ENCODE measurements around the gene HMOX2. TPM values are rescaled to one million over a fixed set of nuclear protein-coding genes. Genes with fewer than 3 reads are reported as not detected.

The HMOX2 gene
- total RNA-seq, 1 experiment from 2014 or later = 48.5 TPM

DNA sequence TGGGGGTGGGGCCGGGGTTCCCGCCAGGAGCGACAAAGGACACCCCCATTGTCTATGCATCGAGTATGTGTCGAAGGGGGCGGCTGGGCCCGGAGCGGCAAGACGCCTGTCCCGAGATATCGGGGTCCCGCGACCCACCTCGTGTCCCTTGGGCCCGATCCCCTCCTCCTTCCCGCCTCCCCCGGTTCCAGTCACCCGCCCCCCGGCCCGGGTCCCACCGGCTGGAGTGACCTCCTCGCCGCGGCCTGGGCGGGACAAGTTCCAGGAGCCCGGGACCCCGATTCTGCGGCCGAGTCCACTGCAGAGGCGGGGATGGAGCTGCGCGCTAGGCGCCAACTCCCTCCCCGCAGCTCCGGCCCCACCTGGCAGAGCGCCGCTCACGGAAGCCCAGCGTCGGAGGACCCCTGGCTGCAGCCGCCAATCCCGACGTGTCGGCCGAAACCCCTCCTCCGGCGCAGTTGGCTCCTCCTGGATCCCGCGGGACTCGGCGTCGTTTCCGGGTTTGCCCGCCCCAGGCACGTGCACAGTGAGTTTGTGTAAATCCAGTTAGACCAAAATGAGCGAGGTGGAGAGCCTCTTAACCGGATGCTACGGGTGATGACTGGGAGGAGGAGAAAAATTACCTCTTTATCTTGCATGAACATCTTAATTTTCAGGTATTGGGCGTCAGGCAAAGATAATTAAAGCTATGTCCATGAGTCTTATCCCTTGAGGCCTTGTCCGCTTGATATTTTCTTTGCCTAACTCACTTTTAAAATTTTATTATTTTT, 1.8 kb upstream of the HMOX2 start, which contains the start of gene NMRAL1:
Gene NMRAL1, minus strand, starts transcription at position 434 of the 770 bp plus-strand sequence. CDS start 493 bp downstream, outside the sequence.
- Histone ChIP-seq H3K36me3 (0 out of 2 replicates have a peak, but pooled peaks cover 6% of the 10 kb centered on the region), H3K4me3 (peak within 1 kb of the TSS; percentile 44), H3K9me3 (replicated peaks) (0 out of 2 replicates have a peak, but pooled peaks cover 3% of the 10 kb centered on the region), H3K27me3 (replicated peaks) (no peaks in the 10 kb centered on the region), H3K4me1 (replicated peaks) (peaks cover 24% of the 10 kb centered on the region), H3K27ac (no peak within 1 kb of the TSS)
- DNase-seq (ENCODE audit: low read depth in 1 of 2, low spot score in 2 of 2) = peak; percentile 32 to 71

DNA sequence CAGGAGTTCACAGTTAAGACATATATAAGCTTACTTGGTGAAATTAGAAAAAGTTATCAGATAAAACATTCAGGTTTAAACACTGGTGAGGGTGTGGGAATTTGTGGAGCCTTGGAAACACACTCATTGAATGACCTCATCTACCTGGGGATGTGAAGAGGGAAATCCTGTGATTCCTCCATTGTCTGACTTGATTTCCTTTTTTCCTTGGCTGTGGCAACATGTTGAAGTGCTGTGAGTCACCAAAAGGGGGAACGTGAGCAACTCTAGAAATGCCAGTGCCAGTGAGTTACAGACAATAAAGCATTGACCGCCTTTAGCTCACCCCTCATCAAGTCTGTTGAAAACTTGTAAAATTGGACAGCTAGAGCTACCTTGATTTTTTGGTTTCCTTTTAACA, 1.8 kb downstream of the HMOX2 start:
- Histone ChIP-seq H3K27ac (peak overlapping the region; percentile 5; the same call in 1 of the 2 replicates), H3K36me3 (peaks cover 6% of the 10 kb centered on the region; the same call in 1 of the 2 replicates), H3K9me3 (replicated peaks) (0 out of 2 replicates have a peak, but pooled peaks cover 3% of the 10 kb centered on the region), H3K27me3 (replicated peaks) (no peaks in the 10 kb centered on the region), H3K4me1 (replicated peaks) (peaks cover 24% of the 10 kb centered on the region), H3K4me3 (no peak overlapping the region)
- DNase-seq (ENCODE audit: low read depth in 1 of 2, low spot score in 2 of 2) = peak in 1 of 2 experiments; percentile 50

DNA sequence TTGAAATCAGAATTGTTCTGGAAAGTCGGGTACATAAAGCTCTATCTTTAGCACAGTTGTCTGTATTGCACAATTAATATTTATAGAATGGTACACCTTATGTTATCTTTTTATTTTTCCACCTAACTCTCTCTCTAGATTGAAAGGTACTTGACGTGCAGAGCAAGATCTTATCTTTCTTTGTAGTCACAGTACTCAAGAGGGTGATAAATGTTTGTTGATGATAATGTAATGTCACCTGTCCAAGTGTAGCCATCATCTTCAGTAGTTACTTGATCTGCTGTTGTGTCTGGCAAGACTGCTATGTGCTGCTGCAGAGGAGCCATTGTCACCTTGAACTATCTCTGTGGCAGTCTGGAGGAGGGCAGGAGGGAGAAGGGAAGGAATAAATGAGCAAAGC, 5.3 kb downstream of the HMOX2 start:
- Histone ChIP-seq H3K36me3 (peaks cover 9% of the 10 kb centered on the region), H3K27me3 (replicated peaks) (no peaks in the 10 kb centered on the region)

DNA sequence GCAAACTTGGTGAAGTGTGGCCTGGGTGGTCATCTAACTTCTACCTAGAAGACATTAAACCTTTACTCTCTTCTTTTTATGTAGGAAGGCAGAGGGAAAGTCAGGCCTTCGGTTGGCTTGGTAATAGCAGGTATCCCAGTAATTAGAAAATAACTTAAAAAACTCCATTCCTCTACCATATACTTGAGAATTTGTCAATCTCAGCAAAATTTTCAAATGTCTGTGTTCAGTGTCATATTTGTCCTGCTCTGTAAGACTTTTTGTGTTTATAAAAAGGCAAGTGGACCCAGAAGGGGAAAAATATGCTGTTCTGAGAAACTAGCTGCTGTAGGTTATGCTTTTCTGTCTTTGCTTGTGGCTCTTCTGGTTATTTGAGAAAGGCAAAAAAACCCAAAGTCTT, 5.8 kb downstream of the HMOX2 start:
- Histone ChIP-seq H3K9me3 (replicated peaks) (no peaks in the 10 kb centered on the region), H3K4me3 (no peak overlapping the region), H3K4me1 (replicated peaks) (peaks cover 14% of the 10 kb centered on the region), H3K27ac (no peak overlapping the region), H3K27me3 (replicated peaks) (no peaks in the 10 kb centered on the region), H3K36me3 (peaks cover 6% of the 10 kb centered on the region)
- no peak for DNase-seq (ENCODE audit: low read depth in 1 of 2, low spot score in 2 of 2)

More for the DNA sequence above, 5.3 kb downstream of the HMOX2 start:
- H3K9me3 ChIP-seq (replicated peaks) = no peaks in the 10 kb centered on the region
- peaks cover 17% of the 10 kb centered on the region for H3K4me1 ChIP-seq (replicated peaks)
- DNase-seq (ENCODE audit: low read depth in 1 of 2, low spot score in 2 of 2) = no peak
- no peak overlapping the region for H3K27ac ChIP-seq
- H3K4me3 ChIP-seq = no peak overlapping the region

DNA sequence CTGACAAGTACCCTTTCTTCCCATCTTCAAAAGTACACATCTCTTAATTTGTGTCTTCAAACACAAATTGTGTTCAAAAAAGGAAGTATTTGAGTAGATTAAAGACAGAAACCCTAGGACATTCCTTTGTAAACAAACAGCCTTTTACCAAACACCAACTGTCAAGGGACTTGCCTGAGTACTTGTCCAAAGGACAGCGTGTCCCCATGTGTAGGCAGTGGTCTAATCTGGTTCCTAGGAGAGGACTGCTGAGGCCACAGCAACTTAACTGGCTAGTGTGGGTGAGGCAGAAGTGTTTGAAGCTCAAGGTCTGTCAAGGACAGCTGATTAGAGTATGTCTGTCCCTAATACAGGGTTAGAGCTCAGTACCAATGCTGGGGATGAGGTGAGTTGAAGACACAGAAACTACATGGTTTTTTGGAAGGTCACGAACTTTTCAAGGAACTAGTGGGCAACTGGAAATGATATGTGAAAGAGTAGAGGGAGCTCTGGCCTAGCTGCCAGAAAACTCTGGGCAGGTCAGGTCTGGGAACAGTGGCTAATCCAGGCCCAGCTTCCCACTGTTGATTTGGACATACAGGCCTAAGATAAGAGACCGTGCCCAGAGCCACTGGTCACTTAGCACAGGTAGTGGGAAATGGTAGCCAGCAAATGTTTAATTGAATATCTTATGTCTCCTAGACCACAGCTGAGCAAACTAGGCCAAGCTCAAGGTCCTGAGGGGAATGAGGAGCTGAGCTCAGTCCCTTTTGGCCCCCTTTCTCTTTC, 10.1 kb downstream of the HMOX2 start:
- Histone ChIP-seq H3K4me3 (no peak overlapping the region), H3K27me3 (replicated peaks) (no peaks in the 10 kb centered on the region), H3K4me1 (replicated peaks) (peaks cover 31% of the 10 kb centered on the region), H3K27ac (no peak overlapping the region), H3K9me3 (replicated peaks) (no peaks in the 10 kb centered on the region), H3K36me3 (peaks cover 6% of the 10 kb centered on the region)
- no peak for DNase-seq (ENCODE audit: low read depth in 1 of 2, low spot score in 2 of 2)

DNA sequence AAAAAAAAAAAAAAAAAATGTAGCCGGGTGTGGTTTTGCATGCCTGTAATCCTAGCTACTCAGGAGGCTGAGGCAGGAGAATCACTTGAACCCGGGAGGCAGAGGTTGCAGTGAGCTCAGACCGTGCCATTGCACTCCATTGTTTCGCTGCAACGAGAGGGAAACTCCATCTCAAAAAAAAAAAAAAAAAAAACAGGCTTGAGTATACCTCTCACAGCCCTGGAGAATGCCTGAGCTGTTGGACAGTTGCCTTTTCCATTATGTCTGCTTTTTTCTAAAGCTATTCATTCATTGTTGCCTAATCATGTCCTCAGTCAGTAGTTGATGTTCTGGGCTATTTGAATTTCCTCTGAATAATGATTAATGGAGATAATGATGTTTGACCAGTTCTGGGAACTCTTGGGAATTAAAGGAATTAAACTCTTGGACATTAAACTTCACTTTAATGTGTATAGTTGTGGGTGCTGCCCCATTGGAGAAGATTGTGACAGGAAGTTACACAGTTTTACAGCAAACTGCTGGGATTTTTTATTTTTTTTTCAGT, 11.8 kb downstream of the HMOX2 start:
- peak in 1 of 2 experiments; percentile 33 for DNase-seq (ENCODE audit: low read depth in 1 of 2, low spot score in 2 of 2)
- H3K27me3 ChIP-seq (replicated peaks) = no peaks in the 10 kb centered on the region
- no peaks in the 10 kb centered on the region for H3K9me3 ChIP-seq (replicated peaks)
- H3K4me3 ChIP-seq = no peak overlapping the region
- peak overlapping the region; percentile 69 for H3K27ac ChIP-seq
- peaks cover 31% of the 10 kb centered on the region for H3K4me1 ChIP-seq (replicated peaks)
- H3K36me3 ChIP-seq = peaks cover 6% of the 10 kb centered on the region; the same call in 1 of the 2 replicates

DNA sequence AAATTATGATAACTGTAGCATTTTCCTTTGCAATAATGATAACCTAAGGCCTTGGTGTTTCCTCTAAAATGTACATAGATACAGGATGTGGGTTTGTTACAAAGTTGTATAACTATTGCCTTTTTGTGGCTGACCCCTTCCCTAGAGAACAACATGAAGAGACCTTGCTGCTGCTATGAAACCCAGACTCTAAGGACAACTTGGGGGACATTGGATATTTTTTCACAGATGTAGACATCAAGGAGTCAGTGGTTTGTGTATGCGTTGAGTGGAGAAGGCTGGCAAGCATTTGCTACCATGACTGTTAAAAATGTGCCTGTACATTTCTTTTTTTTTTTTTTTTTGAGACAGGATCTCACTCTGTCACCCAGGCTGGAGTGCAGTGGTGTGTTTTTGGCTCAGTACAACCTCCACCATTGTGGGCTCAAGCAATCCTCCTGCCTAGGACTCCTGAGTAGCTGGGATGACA, 12.3 kb downstream of the HMOX2 start:
- Histone ChIP-seq H3K27ac (peak overlapping the region; percentile 69), H3K36me3 (peaks cover 6% of the 10 kb centered on the region; the same call in 1 of the 2 replicates), H3K9me3 (replicated peaks) (no peaks in the 10 kb centered on the region), H3K4me1 (replicated peaks) (peaks cover 31% of the 10 kb centered on the region), H3K27me3 (replicated peaks) (no peaks in the 10 kb centered on the region), H3K4me3 (no peak overlapping the region)
- no peak for DNase-seq (ENCODE audit: low read depth in 1 of 2, low spot score in 2 of 2)

DNA sequence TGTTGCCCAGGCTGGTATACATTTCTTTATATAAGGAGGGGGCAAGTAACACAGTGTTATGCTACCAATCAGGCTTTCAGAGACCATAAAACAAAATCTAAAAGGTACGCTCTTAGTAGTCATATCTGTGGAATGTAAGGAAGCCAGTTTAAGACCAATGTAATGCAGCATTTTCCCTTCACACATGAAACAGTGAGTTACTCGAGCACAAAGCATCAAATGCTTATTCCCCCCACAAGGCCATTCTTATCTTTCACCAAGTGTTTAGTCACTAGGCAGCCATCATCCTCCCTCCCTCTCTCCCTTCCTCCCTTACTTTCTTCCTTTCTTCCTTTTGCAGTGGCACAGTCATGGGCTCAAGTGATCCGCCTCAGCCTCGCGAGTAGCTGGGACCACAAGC, 12.8 kb downstream of the HMOX2 start:
- Histone ChIP-seq H3K27me3 (replicated peaks) (no peaks in the 10 kb centered on the region), H3K4me1 (replicated peaks) (peaks cover 33% of the 10 kb centered on the region), H3K4me3 (no peak overlapping the region), H3K36me3 (peaks cover 5% of the 10 kb centered on the region; the same call in 1 of the 2 replicates), H3K9me3 (replicated peaks) (no peaks in the 10 kb centered on the region), H3K27ac (peak overlapping the region; percentile 69)
- DNase-seq (ENCODE audit: low read depth in 1 of 2, low spot score in 2 of 2) = peak; percentile 63 to 77

DNA sequence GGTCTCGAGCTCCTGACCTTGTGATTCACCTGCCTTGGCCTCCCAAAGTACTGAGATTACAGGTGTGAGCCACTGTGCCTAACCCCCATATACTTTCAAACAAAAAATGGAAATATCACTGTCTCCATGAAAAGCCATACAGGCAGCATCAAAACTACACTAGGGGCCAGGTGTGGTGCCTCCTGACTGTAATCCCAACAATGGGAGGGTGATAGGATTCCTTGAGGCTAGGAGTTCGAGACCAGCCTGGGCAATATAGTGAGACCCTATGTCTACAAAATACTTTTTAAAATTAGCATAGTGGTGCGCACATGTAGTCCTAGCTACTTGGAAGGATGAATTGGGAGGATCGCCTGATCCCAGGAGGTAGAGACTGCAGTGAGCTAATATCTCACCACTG, 15.7 kb downstream of the HMOX2 start:
- H3K36me3 ChIP-seq = no peaks in the 10 kb centered on the region
- no peak overlapping the region for H3K4me3 ChIP-seq
- peaks cover 61% of the 10 kb centered on the region for H3K4me1 ChIP-seq (replicated peaks)
- H3K27ac ChIP-seq = no peak overlapping the region
- no peaks in the 10 kb centered on the region for H3K27me3 ChIP-seq (replicated peaks)
- DNase-seq (ENCODE audit: low read depth in 1 of 2, low spot score in 2 of 2) = no peak
- H3K9me3 ChIP-seq (replicated peaks) = no peaks in the 10 kb centered on the region

DNA sequence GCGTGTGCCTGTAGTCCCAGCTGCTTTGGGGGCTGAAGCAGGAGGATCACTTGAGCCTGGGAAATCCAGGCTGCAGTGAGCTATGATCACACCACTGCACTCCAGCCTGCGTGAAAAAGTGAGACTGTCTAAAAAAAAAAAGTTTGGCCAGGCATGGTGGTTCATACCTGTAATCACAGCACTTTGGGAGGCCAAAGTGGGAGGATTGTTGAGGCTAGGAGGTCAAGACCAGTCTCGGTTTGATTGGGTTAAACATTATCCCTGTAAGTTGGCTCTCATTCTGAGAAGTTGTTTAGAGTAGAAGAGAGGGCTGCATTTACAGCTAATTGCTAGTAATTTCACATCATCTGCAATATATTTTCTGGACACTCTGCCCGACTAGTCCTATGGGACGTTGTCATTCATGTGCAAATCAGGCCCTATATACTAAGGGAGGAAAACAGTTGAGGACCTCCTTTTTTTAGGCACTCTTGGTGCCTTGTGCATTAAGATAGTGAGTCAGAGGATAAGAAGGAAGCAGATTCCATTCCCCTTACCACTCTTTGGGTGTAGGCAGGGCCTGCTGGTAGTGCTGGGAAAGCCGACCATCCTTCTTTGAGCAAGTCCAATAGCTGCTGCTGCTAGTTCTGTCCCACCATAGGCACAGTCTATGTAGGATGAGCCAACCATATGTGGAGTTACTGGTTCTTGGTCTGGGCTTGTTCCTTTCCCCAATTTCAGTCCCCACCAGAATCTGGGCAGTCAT, 18.7 kb downstream of the HMOX2 start:
- peak; percentile 67 to 73 for DNase-seq (ENCODE audit: low read depth in 1 of 2, low spot score in 2 of 2)
- Histone ChIP-seq H3K27me3 (replicated peaks) (no peaks in the 10 kb centered on the region), H3K36me3 (no peaks in the 10 kb centered on the region), H3K27ac (peak overlapping the region; percentile 69), H3K9me3 (replicated peaks) (no peaks in the 10 kb centered on the region), H3K4me1 (replicated peaks) (peaks cover 45% of the 10 kb centered on the region), H3K4me3 (no peak overlapping the region)

DNA sequence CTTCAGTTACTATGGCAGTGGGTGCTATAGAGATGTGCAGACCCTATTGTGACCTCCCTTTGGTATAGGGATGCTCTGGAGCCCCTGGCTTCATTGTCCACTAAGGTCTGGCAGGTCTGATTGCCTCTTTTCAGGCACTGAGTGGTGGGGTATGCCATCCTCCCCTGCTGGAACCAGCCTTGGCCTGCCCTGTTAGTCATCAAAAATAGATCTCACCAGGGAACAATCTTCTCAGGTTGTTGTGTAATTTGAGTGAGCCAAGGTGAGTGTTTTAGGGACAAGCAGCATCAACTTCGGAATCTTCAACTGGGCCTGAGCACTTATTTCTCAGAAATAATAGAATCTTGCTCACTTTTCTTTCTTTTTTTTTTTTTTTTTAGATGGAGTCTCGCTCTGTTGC, 19.6 kb downstream of the HMOX2 start:
- no peak overlapping the region for H3K4me3 ChIP-seq
- peak overlapping the region; percentile 69 for H3K27ac ChIP-seq
- DNase-seq (ENCODE audit: low read depth in 1 of 2, low spot score in 2 of 2) = no peak
- no peaks in the 10 kb centered on the region for H3K27me3 ChIP-seq (replicated peaks)
- no peaks in the 10 kb centered on the region for H3K9me3 ChIP-seq (replicated peaks)
- H3K4me1 ChIP-seq (replicated peaks) = peaks cover 49% of the 10 kb centered on the region
- H3K36me3 ChIP-seq = no peaks in the 10 kb centered on the region

DNA sequence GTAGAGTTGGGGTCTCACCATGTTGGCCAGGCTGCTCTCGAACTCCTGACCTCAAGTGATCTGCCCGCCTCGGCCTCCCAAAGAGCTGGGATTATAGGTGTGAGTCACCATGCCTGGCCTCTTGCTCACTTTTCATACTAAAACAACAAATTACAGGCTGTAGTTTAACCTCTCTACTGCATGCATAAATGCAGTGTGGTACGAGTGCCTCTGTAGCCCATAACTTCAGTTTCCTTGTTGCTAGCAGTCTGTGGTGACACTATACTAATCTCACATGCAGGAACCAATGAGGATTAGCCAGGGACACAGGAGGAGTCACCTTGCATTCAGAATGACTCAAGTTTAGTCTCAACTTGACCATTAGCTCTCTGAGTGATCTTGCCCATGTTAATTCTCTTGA, 20.1 kb downstream of the HMOX2 start:
- Histone ChIP-seq H3K9me3 (replicated peaks) (no peaks in the 10 kb centered on the region), H3K4me1 (replicated peaks) (peaks cover 55% of the 10 kb centered on the region), H3K4me3 (no peak overlapping the region), H3K27me3 (replicated peaks) (no peaks in the 10 kb centered on the region), H3K36me3 (no peaks in the 10 kb centered on the region), H3K27ac (peak overlapping the region; percentile 69)
- DNase-seq (ENCODE audit: low read depth in 1 of 2, low spot score in 2 of 2) = peak; percentile 61 to 68

DNA sequence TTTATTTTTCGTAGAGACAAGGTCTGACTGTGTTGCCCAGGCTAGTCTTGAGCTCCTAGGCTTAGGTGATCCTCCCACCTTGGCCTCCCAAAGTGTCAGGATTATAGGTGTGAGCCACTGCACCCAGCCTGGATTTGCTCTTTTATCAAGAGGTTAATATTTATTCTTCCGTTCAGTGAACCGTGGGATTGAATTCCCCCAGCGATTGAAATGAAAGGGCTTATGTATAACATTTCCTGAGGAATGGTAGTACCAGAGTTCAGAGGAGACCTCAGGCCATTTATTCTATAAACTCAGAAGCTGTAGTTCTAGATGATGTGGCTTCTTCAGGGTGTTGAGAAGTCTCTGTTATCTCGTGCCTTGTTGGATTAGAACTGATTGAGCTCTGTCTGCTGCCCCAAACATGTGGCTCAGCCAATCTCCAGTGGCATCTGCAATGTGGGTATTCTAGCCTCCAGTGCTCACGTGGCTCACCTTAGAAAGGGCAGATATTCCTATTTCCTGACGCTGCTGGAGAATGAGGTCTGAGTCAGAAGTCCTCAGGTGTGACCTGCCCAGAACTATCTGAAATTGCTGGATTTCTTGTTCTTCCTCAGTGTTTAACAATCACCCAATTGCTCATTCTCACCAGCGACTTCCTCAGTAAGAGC, 22.5 kb downstream of the HMOX2 start:
- Histone ChIP-seq H3K27ac (no peak overlapping the region), H3K4me1 (replicated peaks) (peaks cover 61% of the 10 kb centered on the region), H3K27me3 (replicated peaks) (no peaks in the 10 kb centered on the region), H3K4me3 (no peak overlapping the region), H3K36me3 (no peaks in the 10 kb centered on the region), H3K9me3 (replicated peaks) (no peaks in the 10 kb centered on the region)
- DNase-seq (ENCODE audit: low read depth in 1 of 2, low spot score in 2 of 2) = no peak
